ENCODE measurements around the gene HRAS. TPM values are rescaled to one million over a fixed set of nuclear protein-coding genes. Genes with fewer than 3 reads are reported as not detected.
"Not testable (repeated sequence)": the region's sequence is repeated elsewhere in the genome, so short reads cannot be mapped to it uniquely, and the experiment has no call there.

HRAS gene
- total RNA-seq, 1 donor from 2014 or later: 63.2 TPM

DNA sequence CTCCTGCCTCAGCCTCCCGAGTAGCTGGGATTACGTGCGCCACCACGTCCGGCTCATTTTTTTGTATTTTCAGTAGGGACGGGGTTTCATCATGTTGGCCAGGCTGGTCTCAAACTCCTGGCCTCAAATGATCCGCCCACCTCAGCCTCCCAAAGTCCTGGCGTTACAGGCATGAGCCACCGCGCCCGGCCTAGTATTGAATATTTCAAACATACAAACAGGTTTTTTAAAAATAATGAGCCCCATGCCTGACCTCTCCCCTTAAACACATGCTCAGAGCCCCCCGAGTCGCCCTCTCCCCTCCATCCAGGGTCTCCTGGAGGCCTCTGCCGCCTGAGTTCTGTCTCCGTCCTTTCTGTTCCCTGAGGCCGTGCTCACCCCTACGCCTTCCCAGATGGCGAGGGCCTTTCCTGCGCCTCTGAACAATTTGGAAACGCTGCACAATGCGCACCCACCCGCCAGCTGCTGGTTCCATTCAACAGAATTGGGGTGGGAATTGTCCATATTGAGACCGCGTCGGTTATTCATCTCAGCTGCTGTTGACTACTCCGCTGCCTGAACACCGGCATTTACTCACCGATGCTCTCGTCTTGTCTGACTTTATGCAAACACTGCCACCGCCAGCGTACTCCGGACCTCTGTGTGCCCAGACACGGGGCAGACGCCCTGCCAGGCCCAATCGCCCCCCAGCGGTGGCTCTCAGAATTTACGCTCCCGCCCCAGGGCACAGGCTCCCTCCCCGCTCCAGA, 14.8 kb downstream of the HRAS start:
- TF ChIP-seq, protein P1, sequence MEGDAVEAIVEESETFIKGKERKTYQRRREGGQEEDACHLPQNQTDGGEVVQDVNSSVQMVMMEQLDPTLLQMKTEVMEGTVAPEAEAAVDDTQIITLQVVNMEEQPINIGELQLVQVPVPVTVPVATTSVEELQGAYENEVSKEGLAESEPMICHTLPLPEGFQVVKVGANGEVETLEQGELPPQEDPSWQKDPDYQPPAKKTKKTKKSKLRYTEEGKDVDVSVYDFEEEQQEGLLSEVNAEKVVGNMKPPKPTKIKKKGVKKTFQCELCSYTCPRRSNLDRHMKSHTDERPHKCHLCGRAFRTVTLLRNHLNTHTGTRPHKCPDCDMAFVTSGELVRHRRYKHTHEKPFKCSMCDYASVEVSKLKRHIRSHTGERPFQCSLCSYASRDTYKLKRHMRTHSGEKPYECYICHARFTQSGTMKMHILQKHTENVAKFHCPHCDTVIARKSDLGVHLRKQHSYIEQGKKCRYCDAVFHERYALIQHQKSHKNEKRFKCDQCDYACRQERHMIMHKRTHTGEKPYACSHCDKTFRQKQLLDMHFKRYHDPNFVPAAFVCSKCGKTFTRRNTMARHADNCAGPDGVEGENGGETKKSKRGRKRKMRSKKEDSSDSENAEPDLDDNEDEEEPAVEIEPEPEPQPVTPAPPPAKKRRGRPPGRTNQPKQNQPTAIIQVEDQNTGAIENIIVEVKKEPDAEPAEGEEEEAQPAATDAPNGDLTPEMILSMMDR (conservative IDR thresholded peaks at IDR 0.05; ENCODE audit: low read depth, low read length): peak; percentile 5
- DNase-seq (ENCODE audit: low read depth): no peak
- H3K4me3 ChIP-seq (ENCODE audit: low read depth, low read length): no peak overlapping the region

DNA sequence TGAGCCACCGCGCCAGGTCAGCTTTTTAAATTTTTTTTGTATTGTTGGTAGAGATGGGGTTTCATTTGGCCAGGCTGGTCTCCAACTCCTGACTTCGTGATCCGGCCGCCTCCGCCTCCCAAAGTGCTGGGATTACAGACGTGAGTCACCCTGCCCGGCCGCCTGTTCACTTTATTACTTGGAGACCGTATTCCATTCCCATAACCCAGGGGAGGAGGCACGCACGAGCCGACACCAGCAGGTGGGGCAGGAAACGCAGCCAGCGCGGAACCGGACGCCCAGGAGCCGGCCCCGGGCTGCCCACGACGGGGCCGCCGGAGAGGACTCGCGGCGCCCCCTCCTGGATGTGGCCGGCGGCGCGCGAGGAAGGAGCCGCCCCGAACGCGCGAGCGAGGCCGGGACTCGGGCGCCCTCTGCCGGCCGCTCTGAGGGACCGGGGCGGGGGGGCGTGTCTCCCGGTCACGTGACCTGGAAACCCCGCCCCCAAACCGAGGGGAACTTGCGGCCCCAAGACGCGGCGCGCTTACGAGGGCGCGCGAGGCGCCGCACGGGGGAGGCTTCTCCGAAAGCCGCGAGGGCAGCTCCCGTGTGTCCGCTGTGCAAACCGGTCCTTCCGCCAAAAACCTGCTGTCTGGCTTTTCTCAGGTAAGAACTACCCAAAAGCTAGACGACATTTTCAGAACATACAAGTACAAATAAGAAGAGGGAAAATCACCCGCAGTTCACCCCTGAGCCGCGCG, 16.7 kb downstream of the HRAS start:
- H3K4me3 ChIP-seq (ENCODE audit: low read depth, low read length): peak overlapping the region; percentile 36
- TF ChIP-seq, protein P1 (conservative IDR thresholded peaks at IDR 0.05; ENCODE audit: low read depth, low read length): peak; percentile 77
- DNase-seq (ENCODE audit: low read depth): peak; percentile 72

DNA sequence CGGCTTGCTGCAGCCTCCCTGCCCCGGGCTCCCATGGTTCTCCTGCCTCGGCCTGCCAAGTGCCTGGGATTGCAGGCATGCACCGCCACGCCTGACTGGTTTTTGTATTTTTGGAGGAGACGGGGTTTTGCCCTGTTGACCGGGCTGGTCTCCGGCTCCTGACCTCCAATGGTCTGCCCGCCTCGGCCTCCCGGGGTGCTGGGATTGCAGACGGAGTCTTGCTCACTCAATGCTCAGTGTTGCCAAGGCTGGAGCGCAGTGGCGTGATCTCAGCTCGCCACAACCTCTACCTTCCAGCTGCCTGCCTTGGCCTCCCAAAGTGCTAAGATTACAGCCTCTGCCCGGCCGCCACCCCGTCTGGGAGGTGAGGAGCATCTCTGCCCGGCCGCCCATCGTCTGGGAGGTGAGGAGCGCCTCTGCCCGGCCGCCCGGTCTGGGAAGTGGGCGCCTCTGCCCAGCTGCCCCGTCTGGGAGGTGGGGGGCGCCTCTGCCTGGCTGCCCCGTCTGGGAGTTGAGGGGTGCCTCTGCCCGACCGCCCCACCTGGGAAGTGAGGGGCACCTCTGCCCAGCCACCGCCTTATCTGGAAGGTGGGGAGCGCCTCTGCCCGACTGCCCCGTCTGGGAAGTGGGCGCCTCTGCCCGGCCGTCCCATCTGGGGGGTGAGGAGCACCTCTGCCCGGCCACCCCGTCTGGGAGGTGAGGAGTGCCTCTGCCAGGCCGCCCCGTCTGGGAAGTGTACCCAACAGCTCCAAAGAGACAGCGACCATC, 18.3 kb downstream of the HRAS start:
- DNase-seq (ENCODE audit: low read depth): not testable (repeated sequence)

DNA sequence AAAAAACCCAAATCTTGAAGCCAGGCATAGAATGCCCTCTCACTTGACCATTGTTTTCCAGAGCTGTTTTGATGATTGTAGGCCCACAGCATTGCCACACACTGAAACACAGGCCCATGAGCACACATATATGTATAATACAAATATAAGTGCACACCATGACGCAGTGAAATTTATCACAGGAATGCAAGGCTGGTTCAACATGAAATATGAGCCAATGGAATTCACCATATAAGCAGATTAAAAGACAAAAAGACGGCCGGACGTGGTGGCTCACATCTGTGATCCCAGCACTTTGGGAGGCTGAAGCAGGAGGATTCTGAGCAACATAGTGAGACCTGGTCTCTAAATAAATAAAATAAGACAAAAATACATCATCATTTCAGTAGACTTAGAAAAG, 19.0 kb downstream of the HRAS start:
- DNase-seq (ENCODE audit: low read depth): no peak
- TF ChIP-seq, protein P1 (conservative IDR thresholded peaks at IDR 0.05; ENCODE audit: low read depth, low read length): no peak
- H3K4me3 ChIP-seq (ENCODE audit: low read depth, low read length): no peak overlapping the region

More for the DNA sequence above, 18.3 kb downstream of the HRAS start:
- H3K4me3 ChIP-seq (ENCODE audit: low read depth, low read length): not testable (repeated sequence)

DNA sequence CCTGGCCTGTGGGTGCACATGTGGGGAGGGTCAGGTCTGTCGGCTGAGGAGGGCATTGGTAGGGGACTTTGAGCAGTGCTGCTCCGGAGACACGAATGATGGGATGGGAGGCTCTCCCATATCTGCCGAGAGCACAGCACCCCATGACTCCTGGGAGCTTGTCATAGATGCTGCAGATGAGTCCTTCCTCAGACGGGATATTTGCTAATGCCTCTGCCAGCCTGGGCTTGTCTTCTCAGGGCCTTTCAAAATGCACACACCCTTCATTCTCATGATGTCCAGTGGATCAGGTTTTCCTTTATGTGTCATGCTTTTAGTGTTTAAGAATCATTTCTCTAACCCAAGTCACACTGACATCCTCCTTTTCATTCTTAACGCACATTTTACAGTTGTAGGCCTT, 20.2 kb downstream of the HRAS start:
- DNase-seq (ENCODE audit: low read depth): no peak
- TF ChIP-seq, protein P1 (conservative IDR thresholded peaks at IDR 0.05; ENCODE audit: low read depth, low read length): no peak

DNA sequence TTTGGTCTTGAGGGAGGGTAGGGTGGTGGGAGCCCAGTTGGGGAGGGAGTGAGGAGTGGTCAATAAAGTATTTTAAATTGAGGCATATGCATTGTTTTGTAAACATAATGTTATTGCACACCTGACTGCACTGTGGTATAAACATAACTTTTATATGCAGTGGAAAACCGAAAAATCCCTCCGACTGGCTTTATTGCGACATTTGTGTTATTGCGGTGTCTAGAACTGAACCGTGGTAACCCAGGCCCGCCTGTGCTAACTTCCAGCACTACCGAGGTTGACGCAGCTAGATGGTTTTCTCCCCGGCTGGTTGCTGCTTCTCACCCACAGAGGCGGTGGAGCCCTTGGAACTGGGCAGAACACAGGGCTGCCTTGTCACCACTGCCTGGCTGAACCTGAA, 20.8 kb downstream of the HRAS start:
- TF ChIP-seq, protein P1 (conservative IDR thresholded peaks at IDR 0.05; ENCODE audit: low read depth, low read length): no peak
- no peak overlapping the region for H3K4me3 ChIP-seq (ENCODE audit: low read depth, low read length)
- no peak for DNase-seq (ENCODE audit: low read depth)

More for the DNA sequence above, 20.2 kb downstream of the HRAS start:
- no peak overlapping the region for H3K4me3 ChIP-seq (ENCODE audit: low read depth, low read length)

Data from epithelial cell of proximal tubule (primary cell).